NK-92 treated with Interleukin-12 subunit alpha and Interleukin-12 subunit beta, amount 100 ng/mL, for 24 hours (cell line): ENCODE measurements around the gene MAGEB1.

Experiments used
- DNase-seq: peaks from one replicate; lab custom pipeline; 2025; lab: John Stamatoyannopoulos, UW

The MAGEB1 gene

GRCh38 chrX:30246769-30247489 is at the start of gene MAGEB1:
TSS of gene MAGEB1 (plus strand) at chrX:30247146. CDS start at chrX:30250494, 3,348 bp downstream.
- no peak for DNase-seq

GRCh38 chrX:30212172-30212571 is 34.8 kb upstream of the MAGEB1 start:
- DNase-seq = no peak

GRCh38 chrX:30215357-30215843 is 31.5 kb upstream of the MAGEB1 start, which contains the start of gene MAGEB2:
TSS of gene MAGEB2 (plus strand) at chrX:30215563. CDS start at chrX:30218581, 3,018 bp downstream.
- DNase-seq = no peak

GRCh38 chrX:30217465-30217864 is 29.5 kb upstream of the MAGEB1 start:
- DNase-seq = no peak

GRCh38 chrX:30219372-30219771 is 27.6 kb upstream of the MAGEB1 start:
- no peak for DNase-seq

- DNase-seq = no peak
Measured at GRCh38 chrX:30220661-30221060, 26.3 kb upstream of the MAGEB1 start.

- DNase-seq = no peak
Measured at GRCh38 chrX:30224536-30224935, 22.4 kb upstream of the MAGEB1 start.

- no peak for DNase-seq
Measured at GRCh38 chrX:30228526-30228925, 18.4 kb upstream of the MAGEB1 start.

GRCh38 chrX:30230395-30230794 is 16.6 kb upstream of the MAGEB1 start, which contains the start of gene MAGEB3:
TSS of gene MAGEB3 (plus strand) at chrX:30230657. CDS start at chrX:30235925, 5,268 bp downstream.
- no peak for DNase-seq

- DNase-seq = no peak
Measured at GRCh38 chrX:30241724-30242415, 5.1 kb upstream of the MAGEB1 start, which contains the start of gene MAGEB4. TSS of gene MAGEB4 (plus strand) at chrX:30242000. CDS start at chrX:30242136, 136 bp downstream.

- no peak for DNase-seq
Measured at GRCh38 chrX:30248854-30249253, 1.9 kb downstream of the MAGEB1 start.

GRCh38 chrX:30253257-30253656 is 6.3 kb downstream of the MAGEB1 start:
- no peak for DNase-seq

- DNase-seq = no peak
Measured at GRCh38 chrX:30259927-30260326, 13.0 kb downstream of the MAGEB1 start.

GRCh38 chrX:30261012-30261411 is 14.1 kb downstream of the MAGEB1 start:
- DNase-seq = no peak

GRCh38 chrX:30262763-30263162 is 15.8 kb downstream of the MAGEB1 start:
- no peak for DNase-seq

- no peak for DNase-seq
Measured at GRCh38 chrX:30270639-30271038, 23.7 kb downstream of the MAGEB1 start.

GRCh38 chrX:30275498-30275897 is 28.6 kb downstream of the MAGEB1 start:
- no peak for DNase-seq

- DNase-seq = no peak
Measured at GRCh38 chrX:30278365-30278764, 31.4 kb downstream of the MAGEB1 start.

GRCh38 chrX:30280428-30280827 is 33.5 kb downstream of the MAGEB1 start:
- no peak for DNase-seq

GRCh38 chrX:30282527-30282926 is 35.6 kb downstream of the MAGEB1 start:
- DNase-seq = no peak

GRCh38 chrX:30283456-30284200 is 36.7 kb downstream of the MAGEB1 start:
- DNase-seq = no peak
